EL (cell line): Measurements from ENCODE around the gene SPACDR.

Experiments used
- DNase-seq: peaks from one replicate; pipeline ENCODE4 v3.0.0-alpha.2; 2016

SPACDR gene

GRCh38 chr7:100484673-100485045, 20.6 kb upstream of the SPACDR start:
- DNase-seq: no peak

- peak; percentile 51 for DNase-seq
Measured at GRCh38 chr7:100483722-100484672, 19.9 kb upstream of the SPACDR start, which contains the start of gene NYAP1. Gene NYAP1, plus strand, starts transcription at chr7:100483927. Its CDS starts 1,385 bp downstream, at chr7:100485312.

- DNase-seq: peak; percentile 58
Measured at GRCh38 chr7:100483090-100483721, 19.1 kb upstream of the SPACDR start.

- DNase-seq: no peak
Measured at GRCh38 chr7:100482728-100483089, 18.6 kb upstream of the SPACDR start.

- DNase-seq: no peak
Measured at GRCh38 chr7:100481466-100481865, 17.4 kb upstream of the SPACDR start.

- DNase-seq: peak; percentile 93
Measured at GRCh38 chr7:100478958-100479660, 15.0 kb upstream of the SPACDR start, which contains the start of gene TSC22D4. Gene TSC22D4, minus strand, starts transcription at chr7:100479214. Its CDS starts 1,176 bp downstream, at chr7:100478038.

GRCh38 chr7:100477871-100478267, 13.8 kb upstream of the SPACDR start:
- DNase-seq: no peak

- DNase-seq: peak; percentile 31
Measured at GRCh38 chr7:100476903-100477870, 13.1 kb upstream of the SPACDR start.

- DNase-seq: no peak
Measured at GRCh38 chr7:100476101-100476780, 12.2 kb upstream of the SPACDR start.

GRCh38 chr7:100475549-100475948, 11.5 kb upstream of the SPACDR start:
- no peak for DNase-seq

GRCh38 chr7:100472854-100473499, 8.9 kb upstream of the SPACDR start:
- DNase-seq: peak; percentile 66

- no peak for DNase-seq
Measured at GRCh38 chr7:100472121-100472851, 8.2 kb upstream of the SPACDR start.

- DNase-seq: no peak
Measured at GRCh38 chr7:100471021-100471420, 7.0 kb upstream of the SPACDR start.

GRCh38 chr7:100469227-100470044, 5.4 kb upstream of the SPACDR start:
- peak; percentile 70 for DNase-seq

GRCh38 chr7:100467638-100468373, 3.7 kb upstream of the SPACDR start:
- no peak for DNase-seq

- no peak for DNase-seq
Measured at GRCh38 chr7:100466653-100467605, 2.9 kb upstream of the SPACDR start.

- peak; percentile 81 for DNase-seq
Measured at GRCh38 chr7:100465702-100466311, 1.7 kb upstream of the SPACDR start.
